K562 (cell line): ENCODE measurements around the gene IFNGR1. TPM values are rescaled to one million over a fixed set of nuclear protein-coding genes. Genes with fewer than 3 reads are reported as not detected.
A peak's percentile ranks its signal among the peaks of the same experiment; 100 is the strongest.

ENCODE experiments used
- ETV6 ChIP-seq, 3 experiments: fragments of 150-350 bp in 1 of 3; sonication (generic) in 1 of 3; formaldehyde crosslinking in 1 of 3; IDR thresholded peaks; 2 replicates each; pipeline versions ENCODE4 v1.6.1 to v1.8.0; 2014 to 2022; ENCODE audit warnings: borderline replicate concordance in 2 of 3, low read depth in 2 of 3, antibody characterized with exemption in 1 of 3, low read length in 1 of 3, mild to moderate bottlenecking in 1 of 3, missing genetic modification reagents in 1 of 3
- JUNB ChIP-seq: fragments of 450-650 bp; formaldehyde crosslinking; conservative IDR thresholded peaks from 2 replicates; pipeline ENCODE4 v1.4.0; 2020; ENCODE audit warnings: mild to moderate bottlenecking
- JUND ChIP-seq, 2 experiments: IDR thresholded peaks; 2 replicates in 1 of 2; 3 replicates in 1 of 2; pipeline ENCODE4 v1.6.1; 2011; ENCODE audit warnings: borderline replicate concordance in 2 of 2, low read depth in 2 of 2, low read length in 2 of 2, improper control_type of control experiment in 1 of 2, missing biosample characterization in 1 of 2, missing genetic modification characterization in 1 of 2, missing genetic modification reagents in 1 of 2
- MAFK ChIP-seq: IDR thresholded peaks from 2 replicates; pipeline ENCODE4 v1.6.1; 2011; ENCODE audit warnings: low read length, improper control_type of control experiment
- MYBL2 ChIP-seq, 2 experiments: fragments of 450-650 bp in 1 of 2; sonication (generic) in 1 of 2; formaldehyde crosslinking in 1 of 2; IDR thresholded peaks; 2 replicates each; pipeline versions ENCODE4 v1.6.1 to v1.8.1; 2017 to 2022; ENCODE audit warnings: borderline replicate concordance in 1 of 2, inconsistent platforms in 1 of 2, low read depth in 1 of 2, mild to moderate bottlenecking in 1 of 2, missing genetic modification reagents in 1 of 2, moderate library complexity in 1 of 2
- ZBTB11 ChIP-seq, 3 experiments: fragments of 200-800 bp in 1 of 3; fragments of 250-450 bp in 1 of 3; fragments of 450-650 bp in 1 of 3; sonication (Bioruptor Pico) in 1 of 3; sonication (Bioruptor generic) in 1 of 3; formaldehyde crosslinking in 1 of 3; IDR thresholded peaks; 2 replicates each; pipeline versions ENCODE4 v1.6.1 to v1.8.0; 2016 to 2022; ENCODE audit warnings: mild to moderate bottlenecking in 2 of 3, missing genetic modification characterization in 2 of 3, missing compliant biosample characterization in 1 of 3, moderate library complexity in 1 of 3
- ZKSCAN8 ChIP-seq: fragments of 200-800 bp; sonication (Bioruptor generic); IDR thresholded peaks from 2 replicates; pipeline ENCODE4 v1.6.1; 2016; ENCODE audit warnings: missing genetic modification characterization, missing compliant biosample characterization
- polyA plus RNA-seq, 8 experiments: library from polyadenylated mRNA; depleted of rRNA in 4 of 8; stranded (reverse) in 5 of 8; unstranded in 3 of 8; fragments of >200 nt; fragmentation: Nextera tagmentation in 2 of 8; fragmentation: Illumina TruSeq in 1 of 8; extraction: Ambion mirVana in 2 of 8; extraction: Trizol in 1 of 8; gene quantifications; 2 replicates each; pipeline versions ENCODE4 v1.2.1 to v1.2.3, GENCODE V29; 2011 to 2014; ENCODE audit warnings: inconsistent platforms in 1 of 8, missing spikeins in 1 of 8
- total RNA-seq, 7 experiments: library from RNA; depleted of rRNA in 6 of 7; stranded (reverse); fragments of >200 nt in 6 of 7; fragmentation: Illumina TruSeq in 2 of 7; extraction: Trizol in 2 of 7; gene quantifications; 2 replicates each; pipeline versions ENCODE4 v1.2.1 to v1.2.3, GENCODE V29; 2011 to 2021; ENCODE audit warnings: low replicate concordance in 1 of 7
- TF ChIP-seq, protein P1 (sequence below): fragments of 200-800 bp; sonication (Bioruptor generic); IDR thresholded peaks from 2 replicates; pipeline ENCODE4 v1.6.1; 2017; ENCODE audit warnings: missing genetic modification characterization, missing compliant biosample characterization
- TF ChIP-seq, protein P2 (sequence below), 3 experiments: IDR thresholded peaks in 2 of 3; conservative IDR thresholded peaks in 1 of 3; 2 replicates each; pipeline ENCODE4 v1.5.1; 2011 to 2012; ENCODE audit warnings: low read length in 3 of 3, mild to moderate bottlenecking in 3 of 3, control low read depth in 2 of 3, improper control_type of control experiment in 1 of 3, inconsistent platforms in 1 of 3, low read depth in 1 of 3, mixed read lengths in 1 of 3, moderate library complexity in 1 of 3; ENCODE audit not compliant: insufficient read depth in 2 of 3
- TF ChIP-seq, protein P3 (sequence below): fragments of 200-400 bp; formaldehyde crosslinking; IDR thresholded peaks from 2 replicates; pipeline ENCODE4 v1.6.1; 2017; ENCODE audit warnings: mild to moderate bottlenecking, low read depth, low read length, moderate library complexity

Gene IFNGR1
- total and polyA plus RNA-seq, 9 of the 15 experiments (the other 6 are each of a cell fraction or from before 2014, with no cell fraction given), result 14.7 to 47.0 (median 26.7) TPM

DNA sequence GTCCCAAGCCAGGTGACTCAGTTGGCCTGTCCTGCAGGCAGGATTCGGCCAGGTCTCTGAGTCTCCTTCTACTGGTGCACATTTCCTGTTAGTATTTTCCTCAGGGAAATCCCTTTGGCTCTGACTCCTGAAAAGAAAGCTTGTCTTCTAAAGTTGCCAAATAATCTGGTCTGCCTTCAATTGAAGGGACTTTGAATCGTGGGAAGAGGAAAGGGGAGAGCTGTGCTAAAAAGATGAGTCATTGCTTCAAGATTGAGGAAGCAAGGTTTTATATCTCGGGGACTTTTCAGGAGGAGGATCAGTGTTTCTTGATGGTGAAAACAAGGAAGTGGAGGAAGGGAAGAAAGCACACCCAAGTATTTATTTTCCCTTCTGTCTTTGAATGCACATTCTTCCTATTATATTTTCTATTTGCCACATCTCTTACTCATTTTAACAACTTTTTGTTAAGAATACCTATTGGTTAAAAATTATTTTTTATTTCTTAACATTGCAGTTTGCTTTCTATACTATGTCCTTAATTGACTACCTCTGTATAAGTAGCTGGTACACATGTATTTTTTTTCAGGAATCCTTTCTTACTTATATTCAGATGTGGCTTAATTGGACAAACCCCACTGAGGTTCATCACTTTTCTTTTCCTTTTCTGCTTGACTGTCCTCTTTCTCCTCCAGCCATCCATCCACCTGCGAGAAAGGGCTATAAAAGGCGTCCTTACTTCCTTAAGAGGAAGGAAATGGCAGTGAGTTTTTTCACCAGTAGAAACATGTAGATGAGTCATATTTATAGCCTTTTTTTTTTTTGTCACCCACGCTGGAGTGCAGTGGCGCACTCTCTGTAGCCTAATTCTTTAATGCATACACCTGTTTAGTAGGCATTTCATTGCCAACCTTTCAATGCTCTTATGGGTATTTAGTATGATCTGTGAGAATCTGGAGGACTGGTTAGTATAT lies 15.0 kb upstream of the IFNGR1 start (continued):
- TF ChIP-seq ZBTB11 (CRISPR knock-in tag; IDR thresholded peaks at IDR 0.05) (peak in 1 of 3 experiments; percentile 60; a peak in 2 of 6 replicates), ETV6 (IDR thresholded peaks at IDR 0.05; ENCODE audit: borderline replicate concordance in 1 of 2, low read depth in 2 of 2, low read length in 1 of 2) (peak in 1 of 2 experiments; percentile 66; a peak in 1 of 4 replicates), ETV6 (CRISPR knock-in tag; IDR thresholded peaks at IDR 0.05; ENCODE audit: borderline replicate concordance) (no peak), ZKSCAN8 (CRISPR knock-in tag) (0 out of 2 replicates have a peak, but pooled peaks have one; percentile 26), MAFK (peak; percentile 75), JUNB (CRISPR knock-in tag) (0 out of 2 replicates have a peak, but pooled peaks have one; percentile 31), JUND (IDR thresholded peaks at IDR 0.05; ENCODE audit: borderline replicate concordance, low read depth, low read length) (peak; percentile 88), JUND (tag; IDR thresholded peaks at IDR 0.05; ENCODE audit: borderline replicate concordance, low read depth, low read length) (peak; percentile 74; the same call in 2 of the 3 replicates), MYBL2 (IDR thresholded peaks at IDR 0.05; ENCODE audit: low read depth) (no peak), MYBL2 (CRISPR knock-in tag; IDR thresholded peaks at IDR 0.05; ENCODE audit: borderline replicate concordance) (no peak)
- TF ChIP-seq, protein P1, sequence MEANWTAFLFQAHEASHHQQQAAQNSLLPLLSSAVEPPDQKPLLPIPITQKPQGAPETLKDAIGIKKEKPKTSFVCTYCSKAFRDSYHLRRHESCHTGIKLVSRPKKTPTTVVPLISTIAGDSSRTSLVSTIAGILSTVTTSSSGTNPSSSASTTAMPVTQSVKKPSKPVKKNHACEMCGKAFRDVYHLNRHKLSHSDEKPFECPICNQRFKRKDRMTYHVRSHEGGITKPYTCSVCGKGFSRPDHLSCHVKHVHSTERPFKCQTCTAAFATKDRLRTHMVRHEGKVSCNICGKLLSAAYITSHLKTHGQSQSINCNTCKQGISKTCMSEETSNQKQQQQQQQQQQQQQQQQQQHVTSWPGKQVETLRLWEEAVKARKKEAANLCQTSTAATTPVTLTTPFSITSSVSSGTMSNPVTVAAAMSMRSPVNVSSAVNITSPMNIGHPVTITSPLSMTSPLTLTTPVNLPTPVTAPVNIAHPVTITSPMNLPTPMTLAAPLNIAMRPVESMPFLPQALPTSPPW (CRISPR knock-in tag), result peak; percentile 23; the same call in 1 of the 2 replicates
- TF ChIP-seq, protein P2, sequence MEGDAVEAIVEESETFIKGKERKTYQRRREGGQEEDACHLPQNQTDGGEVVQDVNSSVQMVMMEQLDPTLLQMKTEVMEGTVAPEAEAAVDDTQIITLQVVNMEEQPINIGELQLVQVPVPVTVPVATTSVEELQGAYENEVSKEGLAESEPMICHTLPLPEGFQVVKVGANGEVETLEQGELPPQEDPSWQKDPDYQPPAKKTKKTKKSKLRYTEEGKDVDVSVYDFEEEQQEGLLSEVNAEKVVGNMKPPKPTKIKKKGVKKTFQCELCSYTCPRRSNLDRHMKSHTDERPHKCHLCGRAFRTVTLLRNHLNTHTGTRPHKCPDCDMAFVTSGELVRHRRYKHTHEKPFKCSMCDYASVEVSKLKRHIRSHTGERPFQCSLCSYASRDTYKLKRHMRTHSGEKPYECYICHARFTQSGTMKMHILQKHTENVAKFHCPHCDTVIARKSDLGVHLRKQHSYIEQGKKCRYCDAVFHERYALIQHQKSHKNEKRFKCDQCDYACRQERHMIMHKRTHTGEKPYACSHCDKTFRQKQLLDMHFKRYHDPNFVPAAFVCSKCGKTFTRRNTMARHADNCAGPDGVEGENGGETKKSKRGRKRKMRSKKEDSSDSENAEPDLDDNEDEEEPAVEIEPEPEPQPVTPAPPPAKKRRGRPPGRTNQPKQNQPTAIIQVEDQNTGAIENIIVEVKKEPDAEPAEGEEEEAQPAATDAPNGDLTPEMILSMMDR (IDR thresholded peaks at IDR 0.05 in 2 of 3, conservative IDR thresholded peaks at IDR 0.05 in 1 of 3; ENCODE audit: insufficient read depth in 2 of 3, low read depth in 1 of 3, low read length in 3 of 3), result peak in 1 of 3 experiments; percentile 2; a peak in 1 of 6 replicates
- TF ChIP-seq, protein P3, sequence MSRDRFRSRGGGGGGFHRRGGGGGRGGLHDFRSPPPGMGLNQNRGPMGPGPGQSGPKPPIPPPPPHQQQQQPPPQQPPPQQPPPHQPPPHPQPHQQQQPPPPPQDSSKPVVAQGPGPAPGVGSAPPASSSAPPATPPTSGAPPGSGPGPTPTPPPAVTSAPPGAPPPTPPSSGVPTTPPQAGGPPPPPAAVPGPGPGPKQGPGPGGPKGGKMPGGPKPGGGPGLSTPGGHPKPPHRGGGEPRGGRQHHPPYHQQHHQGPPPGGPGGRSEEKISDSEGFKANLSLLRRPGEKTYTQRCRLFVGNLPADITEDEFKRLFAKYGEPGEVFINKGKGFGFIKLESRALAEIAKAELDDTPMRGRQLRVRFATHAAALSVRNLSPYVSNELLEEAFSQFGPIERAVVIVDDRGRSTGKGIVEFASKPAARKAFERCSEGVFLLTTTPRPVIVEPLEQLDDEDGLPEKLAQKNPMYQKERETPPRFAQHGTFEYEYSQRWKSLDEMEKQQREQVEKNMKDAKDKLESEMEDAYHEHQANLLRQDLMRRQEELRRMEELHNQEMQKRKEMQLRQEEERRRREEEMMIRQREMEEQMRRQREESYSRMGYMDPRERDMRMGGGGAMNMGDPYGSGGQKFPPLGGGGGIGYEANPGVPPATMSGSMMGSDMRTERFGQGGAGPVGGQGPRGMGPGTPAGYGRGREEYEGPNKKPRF, result no peak
